Fibroblast of skin of scalp (primary cell): ENCODE measurements around the gene TATDN3. TPM values are rescaled to one million over a fixed set of nuclear protein-coding genes. Genes with fewer than 3 reads are reported as not detected.
A peak's percentile ranks its signal among the peaks of the same experiment; 100 is the strongest.
"Not testable (repeated sequence)": the region's sequence is repeated elsewhere in the genome, so short reads cannot be mapped to it uniquely, and the experiment has no call there.

Source experiments
- DNase-seq: peaks from one replicate; pipeline ENCODE4 v3.0.0-alpha.2; 2013
- polyA plus RNA-seq, 2 experiments: library from polyadenylated mRNA; unstranded; fragments of 120-200 nt; gene quantifications; one replicate each; pipeline ENCODE4 v1.2.1, GENCODE V29; 2013; ENCODE audit not compliant: insufficient read length in 2 of 2

Gene TATDN3, protein sequence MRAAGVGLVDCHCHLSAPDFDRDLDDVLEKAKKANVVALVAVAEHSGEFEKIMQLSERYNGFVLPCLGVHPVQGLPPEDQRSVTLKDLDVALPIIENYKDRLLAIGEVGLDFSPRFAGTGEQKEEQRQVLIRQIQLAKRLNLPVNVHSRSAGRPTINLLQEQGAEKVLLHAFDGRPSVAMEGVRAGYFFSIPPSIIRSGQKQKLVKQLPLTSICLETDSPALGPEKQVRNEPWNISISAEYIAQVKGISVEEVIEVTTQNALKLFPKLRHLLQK
- polyA plus RNA-seq (2013, experiment 1 of 2; ENCODE audit: insufficient read length): 11.6 TPM
- 12.2 TPM for polyA plus RNA-seq (2013, experiment 2 of 2; ENCODE audit: insufficient read length)

- DNase-seq: peak; percentile 92
Measured at GRCh38 chr1:212791676-212792395, at the start of gene TATDN3, which contains the start of gene NSL1. Gene TATDN3, plus strand, starts transcription at chr1:212791894. Its CDS starts 28 bp downstream, at chr1:212791922. Gene NSL1, minus strand, starts transcription at chr1:212791777. Its CDS starts 14 bp downstream, at chr1:212791763.

DNA sequence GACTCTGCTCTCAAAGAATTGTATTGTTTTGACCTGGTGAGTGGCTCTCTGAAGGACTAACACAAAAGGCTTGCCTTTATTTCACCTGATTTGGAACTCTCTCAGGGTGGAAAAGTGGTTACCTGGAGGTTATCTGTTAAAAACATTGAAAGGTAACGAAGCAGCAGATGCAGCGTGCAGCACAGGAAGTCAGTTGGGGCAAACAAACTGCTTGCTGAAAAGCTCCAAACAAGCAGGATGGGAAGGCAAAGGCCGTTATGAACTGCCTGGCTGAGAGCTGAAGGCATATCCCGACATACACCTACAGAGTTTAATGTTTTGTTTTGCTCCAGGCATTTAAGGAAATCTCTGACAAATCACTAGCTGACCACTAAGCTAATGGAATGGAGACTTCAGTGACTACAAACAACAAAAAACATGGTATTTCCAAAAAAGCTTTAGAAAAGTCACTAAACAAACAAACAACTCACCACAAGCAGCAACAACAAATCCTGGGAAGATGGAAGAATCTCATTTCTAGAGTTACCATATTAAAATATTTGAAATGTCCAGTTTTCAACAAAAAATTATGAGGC is 47.7 kb upstream of the TATDN3 start:
- no peak for DNase-seq

DNA sequence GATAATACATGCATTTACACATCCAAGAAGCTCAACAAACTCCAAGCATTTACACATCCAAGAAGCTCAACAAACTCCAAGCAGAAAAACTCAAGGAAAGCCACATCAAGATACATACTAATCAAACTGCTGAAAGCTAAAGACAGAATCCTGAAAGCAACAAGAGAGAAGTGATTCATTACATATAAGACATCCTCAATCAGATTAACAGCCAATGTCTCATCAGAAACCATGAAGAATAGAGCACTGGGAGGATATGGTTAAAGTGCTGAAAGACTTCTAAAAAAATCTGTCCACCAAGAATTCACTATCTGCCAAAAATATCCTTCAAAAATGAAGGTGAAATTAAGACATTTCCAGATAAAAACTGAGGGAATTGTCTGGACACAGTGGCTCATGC is 46.4 kb upstream of the TATDN3 start:
- no peak for DNase-seq

DNA sequence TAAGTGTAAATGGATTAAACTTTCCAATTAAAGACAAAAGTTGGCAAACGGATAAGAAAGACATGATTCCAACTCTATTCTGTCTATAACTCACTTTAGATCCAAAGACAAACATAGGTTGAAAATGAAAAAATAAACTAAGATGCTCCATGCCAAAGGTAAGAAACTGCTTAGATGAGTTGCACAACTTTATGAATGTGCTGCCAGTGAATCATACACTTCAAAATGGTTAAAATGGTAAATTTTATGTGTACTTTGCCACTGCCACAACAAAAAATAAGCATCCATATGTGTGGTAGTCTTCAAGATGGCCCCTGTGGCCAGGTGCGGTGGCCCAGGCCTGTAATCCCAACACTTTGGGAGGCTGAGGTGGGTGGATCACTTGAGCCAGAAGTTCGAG is 45.1 kb upstream of the TATDN3 start:
- DNase-seq: no peak

GRCh38 chr1:212749821-212750535 is 41.7 kb upstream of the TATDN3 start:
- peak; percentile 86 for DNase-seq

- no peak for DNase-seq
Measured at GRCh38 chr1:212752252-212752933, 39.3 kb upstream of the TATDN3 start.

GRCh38 chr1:212752934-212753497 is 38.7 kb upstream of the TATDN3 start:
- no peak for DNase-seq

GRCh38 chr1:212753749-212754148 is 37.9 kb upstream of the TATDN3 start:
- no peak for DNase-seq

- no peak for DNase-seq
Measured at GRCh38 chr1:212754193-212754592, 37.5 kb upstream of the TATDN3 start.

- no peak for DNase-seq
Measured at GRCh38 chr1:212754680-212755079, 37.0 kb upstream of the TATDN3 start.

GRCh38 chr1:212759683-212760082 is 32.0 kb upstream of the TATDN3 start:
- DNase-seq: no peak

DNA sequence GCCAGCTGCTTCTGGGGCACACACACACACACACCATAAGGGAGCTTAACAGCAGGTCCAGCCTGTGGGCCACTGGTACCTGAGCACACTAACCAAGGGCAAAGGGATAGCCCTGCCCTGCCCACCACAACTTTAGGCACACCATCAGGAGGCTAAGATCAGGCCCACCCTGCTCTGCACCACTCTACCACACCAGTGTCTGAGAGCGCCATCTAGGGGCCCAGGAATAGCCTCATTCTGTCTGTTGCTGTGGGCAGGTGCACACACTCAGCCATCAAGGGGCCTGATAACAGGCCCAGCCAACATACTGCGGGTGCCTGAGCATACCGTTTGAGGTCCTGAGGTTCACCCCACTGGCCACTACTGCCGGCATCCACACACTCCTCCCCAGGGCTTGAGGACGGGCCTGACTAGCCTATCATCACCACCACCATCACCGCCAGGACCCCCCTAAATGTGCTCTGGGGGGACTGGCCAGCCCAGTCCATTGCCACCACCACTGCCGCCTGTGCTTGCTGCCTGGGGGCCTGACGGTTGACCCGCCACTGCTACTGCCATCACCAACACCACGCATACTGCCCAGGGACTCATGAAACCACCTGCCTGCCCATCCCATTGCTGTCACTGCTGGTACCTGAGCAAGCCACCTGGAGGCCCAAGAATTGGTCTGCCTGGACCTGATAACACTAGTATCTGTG is 31.4 kb upstream of the TATDN3 start:
- DNase-seq: peak; percentile 7

DNA sequence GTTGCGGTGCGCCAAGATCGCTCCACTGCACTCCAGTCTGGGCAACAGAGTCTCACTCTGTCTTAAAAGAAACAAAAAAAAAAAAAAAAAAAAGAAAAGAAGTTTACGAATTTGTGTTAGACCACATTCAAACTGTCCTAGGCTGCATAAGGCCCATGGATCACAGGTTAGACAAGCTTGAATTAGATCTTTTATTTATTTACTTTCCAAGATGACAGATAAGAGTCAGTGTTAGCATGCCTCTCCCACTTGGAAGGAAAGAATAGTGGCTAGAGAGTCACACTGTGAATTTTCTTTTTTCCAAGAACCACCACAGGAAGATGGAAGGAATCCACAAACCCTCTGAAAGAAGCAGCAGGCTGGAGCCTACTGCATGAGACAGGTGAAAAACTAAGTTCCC is 29.5 kb upstream of the TATDN3 start:
- no peak for DNase-seq

GRCh38 chr1:212762839-212763238 is 28.9 kb upstream of the TATDN3 start:
- DNase-seq: no peak

DNA sequence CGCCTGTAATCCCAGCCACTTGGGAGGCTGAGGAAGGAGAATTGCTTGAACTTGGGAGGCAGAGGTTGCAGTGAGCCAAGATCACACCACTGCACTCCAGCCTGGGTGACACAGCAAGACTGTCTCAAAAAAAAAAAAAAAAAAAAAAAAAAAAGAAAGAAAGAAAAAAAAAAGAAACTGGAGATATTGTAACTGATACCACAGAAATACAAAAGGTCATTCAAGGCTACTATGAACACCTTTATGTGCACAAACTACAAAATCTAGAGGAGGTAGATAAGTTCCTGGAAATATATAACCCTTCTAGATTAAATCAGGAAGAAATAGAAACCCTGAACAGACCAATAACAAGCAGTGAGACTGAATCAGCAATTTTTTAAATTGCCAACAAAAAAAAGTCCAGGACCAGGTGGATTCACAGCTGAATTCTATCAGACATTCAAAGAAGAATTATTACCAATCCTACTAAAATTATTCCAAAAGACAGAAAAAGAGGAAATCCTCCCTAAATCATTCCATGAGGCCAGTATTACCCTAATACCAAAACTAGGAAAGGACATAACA is 26.9 kb upstream of the TATDN3 start:
- not testable (repeated sequence) for DNase-seq

- DNase-seq: not testable (repeated sequence)
Measured at GRCh38 chr1:212766825-212767224, 24.9 kb upstream of the TATDN3 start.

DNA sequence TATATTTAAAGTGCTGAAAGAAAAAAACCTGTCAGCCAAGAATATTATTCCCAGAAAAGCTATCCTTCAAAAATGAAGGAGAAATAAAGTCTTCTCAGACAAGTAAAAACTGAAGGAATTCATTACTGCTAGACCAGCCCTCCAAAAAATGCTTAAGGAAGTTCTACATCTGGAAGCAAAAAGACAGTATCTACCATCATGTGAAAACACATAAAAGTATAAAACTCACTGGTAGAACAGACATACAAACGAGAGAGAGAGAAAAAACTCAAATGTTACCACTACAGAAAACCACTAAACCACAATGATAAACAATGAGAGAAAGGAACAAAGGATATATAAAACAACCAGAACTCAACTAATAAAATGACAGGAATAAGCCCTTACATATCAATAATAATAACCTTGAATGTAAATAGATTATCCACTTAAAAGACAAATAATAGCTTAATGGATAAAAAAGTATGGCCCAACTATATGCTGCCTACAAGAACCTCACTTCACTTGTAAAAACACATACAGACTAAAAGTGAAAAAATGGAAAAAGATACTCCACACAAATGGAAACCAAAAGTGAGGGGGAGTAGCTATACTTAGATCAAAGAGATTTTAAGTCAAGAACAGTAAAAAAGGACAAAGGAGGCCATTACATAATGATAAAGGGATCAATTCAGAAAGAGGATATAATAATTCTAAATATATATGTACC is 22.1 kb upstream of the TATDN3 start:
- no peak for DNase-seq

DNA sequence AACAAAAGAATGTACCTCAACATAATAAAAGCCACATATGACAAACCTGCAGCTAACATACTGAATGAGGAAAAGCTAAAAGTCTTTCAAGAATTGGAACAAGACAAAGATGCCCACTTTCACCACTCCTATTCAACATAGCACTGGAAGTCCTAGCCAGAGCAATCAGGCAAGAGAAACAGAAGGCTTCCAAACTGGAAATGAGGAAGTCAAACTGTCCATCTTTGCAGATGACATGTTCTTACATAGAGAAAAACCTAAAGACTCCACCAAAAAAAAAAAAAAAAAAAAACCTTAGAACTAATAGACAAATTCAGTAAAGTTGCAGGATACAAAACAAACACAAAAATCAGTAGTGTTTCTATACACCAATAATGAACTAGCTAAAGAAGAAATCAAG is 20.4 kb upstream of the TATDN3 start:
- no peak for DNase-seq

DNA sequence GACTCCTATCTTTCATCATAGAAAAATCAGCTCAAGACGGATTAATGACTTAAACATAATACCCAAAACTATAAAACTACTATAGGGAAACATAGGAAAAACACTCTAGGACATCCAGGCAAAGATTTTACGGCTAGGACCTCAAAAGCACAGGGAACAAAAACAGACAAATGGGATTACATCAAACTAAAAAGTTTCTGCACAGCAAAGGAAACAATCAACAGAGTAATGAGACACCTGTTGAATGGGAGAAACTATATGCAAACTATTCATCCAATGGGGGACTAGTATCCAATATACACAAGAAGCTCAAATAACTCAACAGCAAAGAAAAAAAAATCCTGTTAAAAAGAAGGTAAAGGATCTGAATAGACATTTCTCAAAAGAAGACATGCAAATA is 18.7 kb upstream of the TATDN3 start:
- DNase-seq: no peak

DNA sequence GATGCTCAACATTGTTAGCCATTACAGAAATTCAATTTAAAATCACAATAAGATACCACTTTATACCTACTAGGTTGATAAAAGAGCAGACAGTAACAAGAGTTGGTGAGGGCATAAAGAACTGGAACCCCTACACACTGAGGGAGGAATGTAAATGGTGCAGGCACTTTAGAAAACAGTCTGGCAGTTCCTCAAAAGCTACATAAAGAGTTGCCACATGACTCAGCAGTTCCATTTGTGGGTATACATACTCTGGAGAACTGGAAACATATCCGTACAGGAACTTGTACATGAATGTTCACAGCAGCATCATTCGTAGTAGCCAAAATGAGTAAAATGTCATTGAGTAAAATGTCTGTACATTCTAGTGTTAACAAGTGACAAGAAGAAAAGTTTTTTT is 17.1 kb upstream of the TATDN3 start:
- peak; percentile 57 for DNase-seq
